ENCODE data around the gene TCFL5.

TCFL5 gene

DNA sequence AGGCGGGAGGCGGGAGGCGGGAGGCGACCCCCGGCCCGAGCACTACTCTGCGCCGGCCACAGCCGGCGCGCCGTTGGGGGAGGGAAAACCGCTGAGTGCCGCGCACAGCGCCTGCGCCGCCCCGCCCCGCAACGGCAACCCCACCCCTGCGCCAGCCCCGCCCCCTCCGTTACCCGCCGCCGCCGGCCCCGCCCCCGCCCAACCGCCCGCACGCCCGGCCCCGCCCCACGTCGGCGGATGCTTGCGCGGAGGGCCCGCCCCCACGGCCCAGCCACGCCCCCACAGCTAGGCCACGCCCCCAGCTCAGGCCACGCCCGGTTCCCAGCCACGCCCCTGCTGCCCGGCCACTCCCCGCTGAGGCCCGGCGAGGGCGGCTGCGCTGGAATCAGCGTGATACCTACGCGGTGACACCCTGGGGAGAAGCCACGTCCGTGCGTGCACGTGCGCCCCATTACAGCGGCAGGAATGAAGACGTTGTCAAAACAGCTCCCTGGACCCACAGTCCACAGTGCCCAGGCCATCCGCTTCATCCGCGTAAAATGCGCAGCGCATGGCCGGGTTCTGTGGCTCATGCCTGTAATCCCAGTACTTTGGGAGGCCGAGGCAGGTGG, at the start of gene TCFL5:
TCFL5 (minus strand) TSS at position 97 of the 611 bp plus-strand sequence. CDS start 152 bp downstream, outside the sequence.
- peak; percentile 71 to 94 for DNase-seq

DNA sequence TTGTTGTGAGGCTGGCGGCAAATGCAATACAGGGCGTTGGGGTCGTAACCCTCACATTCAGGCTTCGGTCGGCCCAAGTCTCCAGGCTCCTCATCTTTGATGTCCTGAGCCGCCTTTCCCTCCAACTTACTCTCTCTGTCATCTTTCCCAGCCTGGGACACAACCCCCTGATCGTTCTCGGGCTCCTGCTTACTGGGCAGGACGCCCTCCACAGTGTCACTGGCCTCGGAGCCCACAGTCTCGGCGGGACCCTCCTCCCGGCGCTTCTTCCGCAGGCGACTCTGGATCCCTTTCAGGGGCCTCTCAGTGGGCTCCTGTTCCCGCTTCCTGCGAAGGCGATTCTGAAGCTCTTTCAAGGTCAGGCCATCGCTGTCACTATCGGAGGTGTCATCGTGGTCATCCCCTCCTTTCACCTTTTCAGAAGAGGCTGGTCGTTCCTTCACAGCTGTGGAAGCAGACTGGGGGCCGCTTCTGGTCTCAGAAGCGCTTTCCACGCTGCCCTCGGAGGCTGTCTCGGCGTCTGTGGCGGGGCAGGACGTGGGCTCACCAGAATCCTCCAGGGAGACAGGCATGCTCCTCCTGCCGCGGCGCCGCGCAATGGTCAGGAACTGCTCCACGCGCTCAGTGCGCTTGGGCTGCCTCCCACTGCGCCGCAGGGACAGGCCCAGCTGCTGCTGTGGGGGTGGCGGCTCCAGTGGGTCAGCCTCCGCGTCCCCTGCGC, 49.3 kb upstream of the TCFL5 start:
- DNase-seq = no peak

DNA sequence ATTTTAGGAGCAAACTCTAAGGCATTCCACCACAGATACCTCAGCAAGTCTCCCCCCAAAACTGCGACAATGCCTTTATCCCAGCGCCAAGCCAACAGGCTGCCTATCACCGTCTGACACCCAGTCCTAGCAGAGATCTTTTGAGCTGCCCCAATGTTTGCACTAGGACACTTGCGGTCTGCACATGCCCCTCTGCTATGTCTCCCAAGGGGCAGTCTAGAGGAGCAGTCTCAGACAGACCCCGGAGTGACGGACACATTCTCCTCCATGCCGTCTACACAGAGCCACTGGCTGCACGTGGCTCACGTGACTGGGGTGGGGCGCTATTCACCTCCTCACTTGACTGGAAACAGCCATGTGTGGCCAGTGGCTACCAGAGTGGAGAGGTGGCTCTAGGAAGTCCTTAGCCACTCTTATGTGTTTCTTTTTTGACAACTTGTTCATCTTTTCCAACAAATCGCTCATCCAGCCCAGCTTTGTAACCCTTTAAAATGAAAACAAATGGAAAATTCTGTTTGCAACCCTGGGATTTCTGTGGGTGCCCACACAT, 48.7 kb upstream of the TCFL5 start:
- DNase-seq = no peak

DNA sequence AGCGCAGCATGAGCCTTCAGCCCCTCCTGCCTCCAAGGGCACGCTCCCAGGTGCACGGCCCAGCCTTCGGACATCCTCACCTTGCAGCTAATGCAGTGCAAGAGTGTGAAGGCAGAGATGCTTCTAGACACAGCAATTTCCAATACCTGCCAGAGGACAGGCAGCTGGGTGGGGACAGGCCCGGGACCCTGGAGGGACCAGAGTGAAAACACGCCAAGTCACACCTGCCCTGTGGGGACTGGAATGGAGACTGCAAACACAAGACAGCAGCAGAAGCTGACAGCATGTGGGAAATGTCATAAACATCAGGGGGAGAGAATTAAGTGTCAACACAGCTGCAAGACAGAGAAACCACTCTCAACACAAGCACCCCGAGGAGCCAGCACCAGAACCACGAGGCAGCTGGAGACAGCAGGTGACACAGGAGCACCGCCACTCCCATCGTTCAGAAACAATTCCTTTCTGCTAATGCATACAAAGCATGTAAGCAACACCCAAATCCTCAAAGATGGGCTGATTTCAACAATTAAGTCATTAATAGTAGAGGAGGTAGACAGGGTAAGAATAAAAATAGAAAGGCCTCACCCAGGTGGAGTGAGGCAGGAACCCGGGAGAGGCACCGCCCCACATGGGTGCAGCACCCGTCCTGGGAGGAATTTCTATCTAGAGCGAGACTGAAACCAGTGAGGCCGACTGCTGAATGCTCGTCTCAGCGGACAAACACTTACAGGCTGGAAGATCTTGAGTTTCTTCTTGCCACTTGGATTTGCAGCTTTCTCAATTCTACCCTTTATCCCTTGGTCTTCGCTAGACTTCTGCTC, 47.6 kb upstream of the TCFL5 start:
- DNase-seq = no peak

DNA sequence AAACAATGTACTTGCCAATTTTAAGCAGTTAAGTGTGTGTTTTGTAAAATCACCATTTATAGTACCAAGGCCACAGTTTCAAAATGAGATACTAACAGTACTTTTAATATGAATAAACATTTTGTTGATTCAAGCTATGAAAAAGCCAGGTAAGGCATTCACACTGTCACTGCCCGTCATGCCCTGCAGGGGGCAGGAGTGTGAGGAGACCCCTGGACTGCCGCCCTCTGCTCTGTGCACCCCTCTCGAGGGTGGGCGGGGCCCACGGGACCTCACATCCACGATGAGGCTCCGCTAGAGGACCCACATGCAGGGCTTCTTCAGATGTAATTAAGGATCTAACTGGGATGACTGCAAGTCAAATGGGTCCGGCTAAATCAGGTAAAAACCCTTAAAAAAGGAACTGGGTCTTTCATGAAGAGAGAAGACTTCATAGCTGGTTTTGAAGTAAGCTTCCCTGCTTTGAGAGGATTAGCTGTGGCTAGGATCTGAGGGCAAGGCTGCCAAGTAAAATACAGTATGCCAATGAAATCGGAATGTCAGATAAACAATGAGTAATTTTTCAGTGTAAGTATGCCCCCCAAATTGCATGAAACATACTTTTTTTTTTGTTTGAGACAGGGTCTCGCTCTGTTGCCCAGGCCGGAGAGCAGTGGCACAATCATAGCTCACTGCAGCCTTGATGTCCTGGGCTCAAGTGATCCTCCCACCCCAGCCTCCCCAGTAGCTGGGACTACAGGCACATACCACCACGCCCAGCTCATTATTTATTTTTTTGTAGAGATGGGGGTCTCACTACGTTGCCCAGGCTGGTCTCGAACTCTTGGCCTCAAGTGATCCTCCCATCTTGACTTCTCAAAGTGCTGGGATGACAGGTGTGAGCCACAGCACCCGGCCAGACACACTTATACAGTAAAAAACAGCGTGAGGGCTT, 46.0 kb upstream of the TCFL5 start:
- DNase-seq = no peak

DNA sequence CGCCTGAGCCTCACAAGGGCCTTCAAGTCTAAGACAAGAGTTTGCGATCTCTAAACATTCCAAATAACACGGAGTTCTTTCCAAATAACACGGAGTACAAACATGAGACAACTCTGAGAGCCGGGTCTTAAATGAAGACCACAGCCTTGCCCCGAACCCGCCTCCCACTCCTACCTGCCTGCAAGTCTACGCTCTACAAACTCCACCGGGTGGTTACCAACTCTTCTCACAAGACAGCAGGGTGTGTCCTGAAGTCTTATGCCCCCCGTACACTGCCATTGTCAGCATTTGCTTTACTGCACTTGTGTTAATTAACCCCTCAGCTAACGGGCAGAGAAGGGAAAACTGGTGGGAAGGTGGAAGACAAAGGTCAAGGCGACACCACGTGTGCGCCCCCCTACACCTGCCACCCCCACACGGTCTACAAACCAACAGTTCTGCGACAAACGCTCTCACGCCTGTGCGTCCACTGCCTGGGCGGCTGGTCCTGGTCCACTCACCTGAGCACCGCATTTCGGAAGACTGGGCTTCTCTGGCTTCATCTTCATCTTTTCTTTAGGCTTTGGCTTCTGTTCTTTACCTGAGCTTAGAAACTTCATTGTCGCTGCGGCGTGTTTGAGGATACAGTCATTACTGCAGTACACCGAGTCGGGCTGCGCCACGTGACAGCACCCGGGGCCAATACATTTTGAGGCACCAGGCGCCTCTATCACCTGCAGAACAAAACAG, 45.2 kb upstream of the TCFL5 start:
- no peak for DNase-seq

DNA sequence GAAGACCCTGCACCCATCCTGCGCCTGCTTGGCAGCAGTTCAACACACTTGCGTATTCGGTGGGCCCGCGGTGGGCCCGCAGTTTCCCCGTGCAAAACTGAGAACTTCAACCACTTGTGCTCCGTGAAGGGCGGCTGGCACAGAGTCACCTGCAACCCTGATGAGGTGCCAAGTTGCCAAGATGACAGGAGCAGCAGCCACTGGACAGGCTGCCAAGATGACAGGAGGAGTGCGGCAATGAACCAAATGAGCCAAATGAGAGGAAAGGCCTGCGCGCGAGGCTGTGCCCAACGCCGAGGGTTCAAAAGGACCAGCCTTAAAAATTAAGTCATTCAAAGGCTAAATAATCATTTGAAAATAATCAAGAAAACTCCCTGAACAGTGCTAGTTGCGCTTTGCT, 44.6 kb upstream of the TCFL5 start:
- DNase-seq = no peak

DNA sequence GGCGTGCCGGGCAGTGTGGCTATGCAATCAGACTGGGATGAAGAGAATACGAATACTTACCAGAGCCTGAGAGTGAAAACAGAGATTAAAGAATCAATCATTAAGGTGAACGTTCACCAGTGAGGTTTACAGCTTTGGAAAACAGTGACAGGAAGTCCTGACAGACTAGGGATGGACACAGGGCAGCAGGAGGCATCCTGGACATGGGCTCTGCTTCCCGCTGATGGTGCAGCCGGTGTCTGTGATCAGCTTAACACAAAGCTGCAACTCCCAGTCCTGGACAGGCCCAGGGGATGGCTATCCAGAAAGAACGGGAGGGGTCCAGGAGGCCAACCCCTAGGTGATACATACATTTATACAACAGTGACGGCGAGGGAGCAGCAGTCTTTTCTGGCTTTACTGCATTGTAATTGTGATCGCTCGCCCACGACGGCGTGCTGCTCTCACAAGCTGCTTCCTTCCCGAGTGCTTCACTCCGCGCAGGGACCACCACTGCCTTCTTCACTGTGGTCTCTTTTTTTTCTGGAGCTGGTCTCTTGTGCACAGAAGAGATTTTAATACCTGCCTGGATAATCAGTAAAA, 44.0 kb upstream of the TCFL5 start:
- no peak for DNase-seq

DNA sequence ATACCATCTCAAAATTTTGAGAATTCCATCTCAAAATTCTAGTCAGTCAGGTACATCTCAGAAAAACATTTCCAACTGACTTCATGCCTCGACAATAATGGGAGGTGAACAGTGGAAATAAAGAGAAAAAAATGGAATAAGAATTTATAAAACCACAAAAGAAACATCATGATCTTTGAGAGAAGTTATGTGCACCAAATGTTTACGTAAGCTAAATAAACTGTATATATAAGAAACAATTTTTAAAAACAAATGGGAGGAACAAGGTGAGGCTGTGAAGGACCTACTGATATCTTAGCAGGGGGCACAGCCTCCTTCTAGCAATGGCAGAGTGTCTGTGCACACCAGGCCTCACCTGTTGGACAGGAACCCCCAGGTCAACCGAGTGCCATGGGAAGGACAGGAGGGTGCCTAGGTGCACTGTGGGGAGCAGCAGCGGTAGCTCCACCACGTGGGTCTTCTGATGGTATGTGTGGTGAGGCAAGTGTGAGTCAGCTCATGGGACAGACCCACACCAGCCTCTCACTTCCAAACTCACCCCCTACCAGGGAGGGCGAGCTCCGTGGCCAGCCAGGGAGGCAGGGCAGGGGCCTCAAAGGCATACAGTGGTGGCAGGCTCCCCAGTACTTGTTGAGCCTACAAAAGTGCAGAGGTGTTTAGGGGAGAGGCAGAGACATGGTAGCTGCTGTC, 41.4 kb upstream of the TCFL5 start:
- no peak for DNase-seq

DNA sequence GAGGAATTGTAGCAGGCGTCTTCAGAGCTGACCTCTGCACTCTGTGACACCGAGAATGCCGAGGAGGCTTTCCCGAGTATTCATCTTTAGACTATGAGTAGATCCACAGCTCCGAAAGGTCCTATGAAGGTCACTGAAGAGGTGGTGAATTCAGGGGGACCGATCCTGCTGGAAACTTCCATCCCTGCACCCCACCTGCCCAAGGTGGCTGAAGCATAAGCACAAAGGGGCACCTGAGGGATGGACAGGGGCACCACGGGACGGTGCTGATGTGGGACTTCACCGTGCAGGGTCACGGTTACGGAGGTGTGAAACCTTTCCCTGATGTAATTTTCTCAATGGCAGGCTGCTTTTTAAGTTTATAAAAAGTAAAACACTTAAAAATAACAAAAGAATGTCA, 40.3 kb upstream of the TCFL5 start:
- no peak for DNase-seq

DNA sequence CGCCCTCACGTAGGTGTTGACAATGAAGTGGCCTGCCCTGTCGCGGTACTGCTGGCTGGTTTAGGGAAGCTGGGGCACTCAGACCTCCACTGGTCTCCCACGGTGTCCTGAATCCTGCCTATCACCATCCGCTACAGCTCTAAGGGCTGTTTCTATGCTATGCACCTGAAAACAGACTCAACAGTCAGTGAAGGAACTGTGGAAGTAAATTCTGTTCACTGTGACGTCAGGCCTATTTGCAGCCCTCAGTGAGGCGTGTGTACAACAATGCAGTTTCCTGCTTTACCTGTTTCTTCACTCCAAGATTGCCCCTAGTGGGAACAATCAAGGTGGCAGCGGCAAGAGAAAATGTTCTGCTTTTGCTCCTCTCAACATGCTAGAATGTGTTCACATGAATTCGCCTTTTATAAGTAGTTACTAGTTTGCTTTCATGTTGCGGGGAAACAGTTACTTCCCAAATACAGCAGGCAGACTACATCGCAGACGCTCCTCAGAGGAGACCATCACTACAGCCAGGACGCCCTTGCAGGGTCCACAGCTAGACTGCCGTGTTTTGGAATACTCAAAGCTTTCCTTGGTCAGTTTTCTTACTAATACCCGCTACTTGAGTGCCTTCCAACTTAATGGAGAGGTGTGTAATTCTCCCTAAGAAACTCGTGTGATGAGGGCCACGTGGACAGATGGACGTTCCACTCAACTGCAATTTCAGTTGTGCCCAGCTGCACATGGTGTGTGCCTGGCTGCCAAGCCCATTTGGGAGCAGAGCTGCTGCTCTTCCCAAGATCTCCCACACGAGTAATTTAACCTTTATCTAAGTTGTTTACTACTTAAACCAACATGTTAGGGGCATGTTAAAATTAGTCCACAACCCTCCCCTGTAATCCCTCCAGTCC, 39.3 kb upstream of the TCFL5 start:
- DNase-seq = no peak

DNA sequence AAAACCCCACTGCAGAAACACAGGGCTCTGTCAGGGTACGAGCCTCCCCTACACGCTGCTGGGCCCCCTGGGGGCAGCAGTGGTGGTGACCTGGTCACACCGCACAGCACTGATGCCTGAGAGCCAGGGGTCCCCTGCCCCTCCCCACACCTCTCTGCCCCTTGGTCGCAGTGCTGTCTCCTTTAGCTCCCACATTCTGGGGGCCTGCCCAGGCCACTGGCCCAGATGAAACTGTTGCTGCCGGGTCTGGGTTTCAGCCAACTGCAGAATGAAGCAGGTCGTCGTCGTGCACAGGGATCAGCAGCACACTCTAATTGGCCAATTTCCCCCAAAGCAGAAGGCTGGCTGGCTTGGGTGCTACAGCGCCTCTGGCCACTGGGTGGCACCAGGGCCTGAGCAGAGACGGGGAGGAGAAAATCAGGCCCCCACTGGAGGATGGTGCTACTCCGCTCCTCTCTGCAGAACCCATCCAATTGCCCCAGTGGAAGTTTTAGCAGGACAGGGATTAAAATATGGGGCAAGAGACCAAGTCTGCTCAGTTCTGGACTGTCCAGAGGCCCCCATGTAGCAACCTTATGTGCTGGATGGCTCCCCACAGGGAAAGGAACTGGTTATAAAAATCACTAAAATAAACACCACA, 38.5 kb upstream of the TCFL5 start:
- DNase-seq = peak; percentile 47 to 62

DNA sequence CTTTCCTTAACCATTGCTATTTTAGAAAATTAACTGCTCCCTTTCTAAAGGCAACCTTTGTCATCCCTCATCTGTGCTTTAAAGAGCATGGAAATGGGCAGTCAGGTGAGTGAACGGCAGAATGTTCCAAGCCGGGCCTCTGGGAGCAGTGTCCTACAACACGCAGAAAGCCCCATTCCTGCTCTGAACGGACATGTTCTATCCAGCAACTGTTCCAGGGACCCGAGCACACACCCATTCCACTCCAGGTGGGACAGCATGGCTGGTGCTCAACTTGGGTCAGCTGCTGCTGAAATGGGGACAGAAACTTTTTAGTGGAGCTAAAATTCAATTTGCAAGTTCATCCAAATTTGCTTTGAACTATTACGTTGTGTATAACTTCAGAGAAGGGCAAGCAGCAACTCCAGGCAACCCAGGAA, 38.0 kb upstream of the TCFL5 start:
- no peak for DNase-seq

DNA sequence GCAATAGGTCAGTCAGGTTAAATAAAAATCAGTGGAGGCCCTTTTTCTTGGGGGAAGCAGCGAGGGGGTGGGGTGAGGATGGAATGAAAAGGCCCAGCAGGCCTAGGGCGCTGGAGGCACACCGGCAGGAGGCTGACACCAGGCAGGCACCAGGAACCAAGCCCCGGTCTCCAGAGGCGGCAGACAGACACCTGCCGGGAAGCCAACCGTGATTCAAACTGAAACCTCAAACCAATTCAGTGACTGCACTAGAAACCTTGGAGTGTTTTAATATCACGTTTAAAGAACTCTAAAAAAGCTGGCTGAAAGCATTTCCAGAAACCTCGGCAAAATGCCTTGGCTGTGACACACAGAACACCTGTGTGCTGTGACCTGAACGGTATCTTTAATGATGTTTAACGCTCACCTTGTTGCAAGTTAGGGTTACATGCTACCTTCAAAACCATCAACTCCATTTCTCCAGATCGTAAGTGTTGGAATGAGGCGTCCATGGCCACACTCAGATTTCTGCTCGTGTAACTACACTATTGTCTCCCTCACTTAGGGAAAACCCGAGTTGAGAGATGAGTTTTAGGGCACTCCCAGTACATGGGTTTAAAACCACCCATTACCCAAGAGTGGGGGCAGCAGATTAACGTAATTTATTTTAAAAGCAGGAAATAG, 37.5 kb upstream of the TCFL5 start:
- no peak for DNase-seq

DNA sequence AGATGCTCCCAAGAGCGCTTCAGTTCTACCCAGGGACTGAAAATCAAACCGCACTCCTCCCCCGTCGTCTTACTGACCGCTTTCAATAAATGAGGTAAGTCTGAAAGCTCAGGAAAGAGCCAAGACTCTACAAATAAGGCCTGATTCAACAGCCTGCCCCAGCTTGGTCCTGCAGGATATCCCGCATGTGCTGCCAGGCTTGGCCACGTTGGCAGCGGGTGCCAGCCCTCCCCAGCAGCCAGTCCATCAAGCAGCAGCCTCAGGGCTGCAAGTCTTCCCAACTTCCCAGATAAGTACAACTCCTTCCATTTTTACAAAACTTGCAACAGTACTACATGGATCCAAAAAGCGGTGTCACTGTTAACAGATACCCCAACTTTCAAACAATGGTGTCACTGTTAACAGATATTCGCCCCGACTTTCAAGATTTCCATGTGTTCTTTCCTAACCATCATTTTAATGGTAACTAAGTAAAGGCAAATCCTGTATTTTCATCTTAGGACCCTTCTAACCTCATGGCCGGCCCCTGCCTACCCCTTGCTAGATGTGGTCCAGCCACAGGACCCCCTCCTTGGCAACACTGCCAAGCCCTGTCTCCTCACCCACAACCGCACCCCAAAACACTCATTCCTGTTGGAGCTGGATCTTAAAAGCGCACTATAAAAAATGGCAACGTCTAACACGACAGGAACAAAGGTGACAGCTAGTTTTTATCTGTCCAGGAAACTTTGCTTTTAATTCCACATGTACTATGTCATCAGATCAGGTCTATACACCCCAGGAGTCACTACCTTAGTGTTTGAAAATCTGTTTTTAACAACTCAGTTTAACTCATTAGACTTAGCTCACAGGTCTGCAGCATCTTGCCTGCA, 36.7 kb upstream of the TCFL5 start:
- DNase-seq = no peak

DNA sequence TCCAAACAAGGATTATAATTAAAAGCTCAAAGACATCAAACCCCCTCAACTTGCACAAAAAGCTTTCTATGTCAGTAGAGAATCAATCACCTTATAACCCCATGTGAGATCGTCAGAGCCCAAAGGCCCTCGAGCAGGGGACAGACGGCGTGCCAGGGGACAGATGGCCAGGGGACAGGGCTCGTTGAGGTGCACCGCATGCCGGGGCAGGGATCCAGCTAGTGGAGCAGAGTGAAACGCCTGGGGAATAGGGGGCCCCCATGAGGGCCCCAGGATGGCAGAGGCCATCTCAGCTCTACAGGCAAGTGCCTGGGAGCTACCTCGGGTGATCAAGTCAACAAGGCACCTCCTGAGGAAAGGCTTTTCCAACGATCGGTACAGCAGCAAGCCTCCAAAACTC, 36.0 kb upstream of the TCFL5 start:
- DNase-seq = no peak

DNA sequence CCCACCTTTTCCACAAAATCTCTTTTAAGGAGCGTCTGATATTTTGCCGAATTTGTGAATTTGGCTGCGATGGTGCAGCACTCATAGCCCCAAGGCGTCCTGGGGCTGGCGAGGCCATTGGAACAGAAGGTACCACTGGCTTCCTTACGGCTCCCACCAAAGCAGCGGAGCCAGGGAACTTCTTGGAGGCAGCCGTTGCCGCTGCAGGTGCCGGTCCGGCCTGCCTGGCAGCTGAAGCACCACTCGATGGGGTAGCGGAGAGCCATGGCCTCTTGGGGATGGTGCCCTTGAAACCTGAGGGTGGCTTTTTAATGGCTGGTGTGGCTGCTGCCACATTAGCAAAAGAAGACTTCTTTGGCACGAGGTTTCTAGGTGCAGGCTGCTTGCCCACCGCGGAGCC, 34.9 kb upstream of the TCFL5 start:
- DNase-seq = no peak

DNA sequence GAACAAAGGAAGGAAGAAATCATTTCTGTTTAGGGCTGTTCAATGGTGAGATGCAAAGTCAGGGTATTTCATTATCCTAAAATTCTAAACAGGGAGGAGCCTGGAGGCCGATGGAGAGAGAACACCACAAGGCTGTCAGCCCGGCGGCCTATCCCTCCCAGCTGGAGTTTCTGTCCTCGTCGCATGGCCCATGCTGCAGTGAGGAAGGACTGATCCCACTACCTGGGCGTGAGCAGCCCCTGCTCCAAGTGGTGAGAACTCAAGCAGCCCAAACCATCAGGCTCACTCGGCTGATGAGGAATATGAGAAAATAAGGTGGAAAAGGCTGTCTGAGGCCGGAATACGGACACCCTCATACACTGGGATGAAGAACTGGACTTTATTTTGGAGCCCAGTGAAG, 33.9 kb upstream of the TCFL5 start:
- no peak for DNase-seq

Measured in inflammatory macrophage treated with lipopolysaccharide for 1 hour (primary cell).